ENCODE measurements around the gene IFITM1. TPM values are rescaled to one million over a fixed set of nuclear protein-coding genes. Genes with fewer than 3 reads are reported as not detected.
A peak's percentile ranks its signal among the peaks of the same experiment; 100 is the strongest.

The IFITM1 gene
- total RNA-seq, 1 donor from 2014 or later = 13.3 TPM

GRCh38 chr11:299081-299891, 14.6 kb upstream of the IFITM1 start, which contains the start of gene IFITM5:
IFITM5 (minus strand) TSS chr11:299526; CDS start chr11:299490, 36 bp downstream.
- no peak for DNase-seq (ENCODE audit: low spot score)
- Histone ChIP-seq H2AFZ (replicated peaks) (no peak within 1 kb of the TSS), H3K27ac (no peak within 1 kb of the TSS), H3K36me3 (no peaks in the 10 kb centered on the region), H3K4me1 (peaks cover 13% of the 10 kb centered on the region), H3K9ac (no peak within 1 kb of the TSS), H3K79me2 (ENCODE audit: low read depth) (no peaks in the 10 kb centered on the region), H3K4me3 (no peak within 1 kb of the TSS), H3K27me3 (no peaks in the 10 kb centered on the region), H3K4me2 (no peak within 1 kb of the TSS), H4K20me1 (ENCODE audit: low read depth) (no peaks in the 10 kb centered on the region), H3K9me3 (ENCODE audit: low read depth) (no peaks in the 10 kb centered on the region), H3F3A (ENCODE audit: low read depth) (peaks cover 10% of the 10 kb centered on the region)
- no peak for TF ChIP-seq EZH2 (IDR thresholded peaks at IDR 0.05)
- no peak for TF ChIP-seq EZH2phosphoT487 (IDR thresholded peaks at IDR 0.05)
- TF ChIP-seq CTCF (IDR thresholded peaks at IDR 0.05) = no peak
- Mint-ChIP-seq H3K9me3 (peaks cover 16% of the 10 kb centered on the region), H3K36me3 (no peaks in the 10 kb centered on the region), H3K4me3 (no peak within 1 kb of the TSS), H3K27me3 (ENCODE audit: insufficient read depth, low read depth) (peaks cover 8% of the 10 kb centered on the region), H3K4me1 (peaks cover 17% of the 10 kb centered on the region), H3K27ac (peak within 1 kb of the TSS; percentile 37)

GRCh38 chr11:299951-300735, 13.7 kb upstream of the IFITM1 start:
- no peak overlapping the region for H3K27ac Mint-ChIP-seq
- no peak overlapping the region for H3K4me3 Mint-ChIP-seq
- Histone ChIP-seq H3K9me3 (ENCODE audit: low read depth) (no peaks in the 10 kb centered on the region), H2AFZ (replicated peaks) (no peak overlapping the region), H3K4me3 (no peak overlapping the region), H3F3A (ENCODE audit: low read depth) (peaks cover 13% of the 10 kb centered on the region), H4K20me1 (ENCODE audit: low read depth) (no peaks in the 10 kb centered on the region), H3K4me1 (peaks cover 17% of the 10 kb centered on the region), H3K27me3 (no peaks in the 10 kb centered on the region), H3K4me2 (no peak overlapping the region), H3K79me2 (ENCODE audit: low read depth) (no peaks in the 10 kb centered on the region), H3K36me3 (no peaks in the 10 kb centered on the region), H3K27ac (no peak overlapping the region), H3K9ac (no peak overlapping the region)
- H3K27me3 Mint-ChIP-seq (ENCODE audit: insufficient read depth, low read depth) = peaks cover 8% of the 10 kb centered on the region
- peaks cover 20% of the 10 kb centered on the region for H3K4me1 Mint-ChIP-seq
- peak; percentile 78 for DNase-seq (ENCODE audit: low spot score)
- H3K9me3 Mint-ChIP-seq = peaks cover 16% of the 10 kb centered on the region
- TF ChIP-seq CTCF (IDR thresholded peaks at IDR 0.05) = peak; percentile 47
- no peak for TF ChIP-seq EZH2 (IDR thresholded peaks at IDR 0.05)
- H3K36me3 Mint-ChIP-seq = no peaks in the 10 kb centered on the region

- Mint-ChIP-seq H3K27ac (peak overlapping the region; percentile 50), H3K4me3 (no peak overlapping the region), H3K4me1 (peaks cover 37% of the 10 kb centered on the region), H3K9me3 (peaks cover 16% of the 10 kb centered on the region), H3K36me3 (no peaks in the 10 kb centered on the region), H3K27me3 (ENCODE audit: insufficient read depth, low read depth) (peaks cover 5% of the 10 kb centered on the region)
- Histone ChIP-seq H3K9ac (no peak overlapping the region), H3K4me1 (peaks cover 29% of the 10 kb centered on the region), H2AFZ (replicated peaks) (no peak overlapping the region), H4K20me1 (ENCODE audit: low read depth) (no peaks in the 10 kb centered on the region), H3K27ac (no peak overlapping the region), H3K36me3 (no peaks in the 10 kb centered on the region), H3K79me2 (ENCODE audit: low read depth) (no peaks in the 10 kb centered on the region), H3K9me3 (ENCODE audit: low read depth) (no peaks in the 10 kb centered on the region), H3F3A (ENCODE audit: low read depth) (peaks cover 34% of the 10 kb centered on the region), H3K4me2 (no peak overlapping the region), H3K27me3 (no peaks in the 10 kb centered on the region), H3K4me3 (no peak overlapping the region)
- DNase-seq (ENCODE audit: low spot score) = no peak
- TF ChIP-seq CTCF (IDR thresholded peaks at IDR 0.05) (no peak), EZH2 (IDR thresholded peaks at IDR 0.05) (no peak), EZH2phosphoT487 (IDR thresholded peaks at IDR 0.05) (no peak)
Measured at GRCh38 chr11:303363-303762, 10.5 kb upstream of the IFITM1 start.
